WTC11 (cell line): ENCODE results near the gene AKAP9. TPM values are rescaled to one million over a fixed set of nuclear protein-coding genes. Genes with fewer than 3 reads are reported as not detected.

Source experiments
- ATAC-seq: fragments of 200-7000 bp; cut with Tn5 transposase; 2 replicates; pipeline ENCODE4 v1.10.0; 2021; ENCODE audit warnings: mild to moderate bottlenecking, moderate library complexity
- CTCF ChIA-PET: fragments of 300-600 bp; sonication (Branson Sonifier 250); formaldehyde crosslinking; loops from one replicate; lab custom pipeline; 2021; ENCODE audit warnings: antibody characterized with exemption; lab: Charles Lee
- POLR2A ChIA-PET: fragments of 350-600 bp; sonication (Branson Sonifier 250); formaldehyde crosslinking; loops from one replicate; lab custom pipeline; 2021; ENCODE audit warnings: antibody characterized with exemption; lab: Charles Lee
- DNase-seq: peaks from one replicate; pipeline ENCODE4 v3.0.0; 2021; ENCODE audit warnings: low spot score
- H3K27ac Mint-ChIP-seq: 2 replicates; pipeline ENCODE4 v1.8.0; 2021; ENCODE audit warnings: mixed read lengths
- H3K27me3 Mint-ChIP-seq: 2 replicates; pipeline ENCODE4 v1.8.0; 2021; ENCODE audit warnings: low read depth, mild to moderate bottlenecking, moderate library complexity, mixed read lengths
- H3K36me3 Mint-ChIP-seq: 2 replicates; pipeline ENCODE4 v1.8.0; 2021; ENCODE audit warnings: mixed read lengths
- H3K4me1 Mint-ChIP-seq: 2 replicates; pipeline ENCODE4 v1.8.0; 2022; ENCODE audit warnings: mixed read lengths
- H3K4me3 Mint-ChIP-seq: 2 replicates; pipeline ENCODE4 v1.8.0; 2021; ENCODE audit warnings: mild to moderate bottlenecking, moderate library complexity, mixed read lengths
- H3K9me3 Mint-ChIP-seq: 2 replicates; pipeline ENCODE4 v1.8.0; 2021; ENCODE audit warnings: mixed read lengths
- AFF4 ChIP-seq: sonication (generic); formaldehyde crosslinking; IDR thresholded peaks from 2 replicates; pipeline ENCODE4 v1.8.1; 2023; ENCODE audit warnings: mild to moderate bottlenecking, missing genetic modification reagents, borderline replicate concordance
- ATF2 ChIP-seq: sonication (generic); formaldehyde crosslinking; IDR thresholded peaks from 2 replicates; pipeline ENCODE4 v1.8.1; 2022; ENCODE audit warnings: low read depth, missing genetic modification reagents, borderline replicate concordance
- CREM ChIP-seq: sonication (generic); formaldehyde crosslinking; IDR thresholded peaks from 2 replicates; pipeline ENCODE4 v1.8.1; 2022; ENCODE audit warnings: mild to moderate bottlenecking, missing genetic modification reagents, moderate library complexity
- E2F4 ChIP-seq: sonication (generic); formaldehyde crosslinking; IDR thresholded peaks from 2 replicates; pipeline ENCODE4 v1.8.1; 2022; ENCODE audit warnings: low read depth, mild to moderate bottlenecking, moderate library complexity, missing genetic modification reagents, borderline replicate concordance
- ELF4 ChIP-seq: sonication (generic); formaldehyde crosslinking; IDR thresholded peaks from 2 replicates; pipeline ENCODE4 v1.8.1; 2022; ENCODE audit warnings: low read depth, mild to moderate bottlenecking, moderate library complexity, missing genetic modification reagents
- ERG ChIP-seq: fragments of 250-450 bp; sonication (Bioruptor Pico); IDR thresholded peaks from 2 replicates; pipeline ENCODE4 v1.8.0; 2021; ENCODE audit warnings: mild to moderate bottlenecking
- ESRRA ChIP-seq: sonication (generic); formaldehyde crosslinking; IDR thresholded peaks from 2 replicates; pipeline ENCODE4 v1.8.1; 2022; ENCODE audit warnings: mild to moderate bottlenecking, missing genetic modification reagents, borderline replicate concordance
- JAZF1 ChIP-seq: fragments of 250-450 bp; sonication (Bioruptor Pico); IDR thresholded peaks from 2 replicates; pipeline ENCODE4 v1.9.0; 2021; ENCODE audit warnings: moderate library complexity, mild to moderate bottlenecking, inconsistent platforms
- MAX ChIP-seq: sonication (generic); formaldehyde crosslinking; IDR thresholded peaks from 2 replicates; pipeline ENCODE4 v1.8.0; 2022; ENCODE audit warnings: mild to moderate bottlenecking, missing genetic modification reagents
- MXD4 ChIP-seq: fragments of 250-450 bp; sonication (Bioruptor Pico); IDR thresholded peaks from 2 replicates; pipeline ENCODE4 v1.8.0; 2021; ENCODE audit warnings: mild to moderate bottlenecking, moderate library complexity, borderline replicate concordance
- NR1H2 ChIP-seq: sonication (generic); formaldehyde crosslinking; IDR thresholded peaks from 2 replicates; pipeline ENCODE4 v1.9.0; 2021; ENCODE audit warnings: mild to moderate bottlenecking, moderate library complexity, missing genetic modification reagents
- NR2C2 ChIP-seq: sonication (generic); formaldehyde crosslinking; IDR thresholded peaks from 2 replicates; pipeline ENCODE4 v1.8.0; 2022; ENCODE audit warnings: mild to moderate bottlenecking, missing genetic modification reagents
- RORB ChIP-seq: fragments of 250-450 bp; sonication (Bioruptor Pico); IDR thresholded peaks from 2 replicates; pipeline ENCODE4 v1.9.0; 2021; ENCODE audit warnings: mild to moderate bottlenecking
- TEAD4 ChIP-seq: sonication (generic); formaldehyde crosslinking; IDR thresholded peaks from 2 replicates; pipeline ENCODE4 v1.8.0; 2022; ENCODE audit warnings: mild to moderate bottlenecking, missing genetic modification reagents
- ZNF121 ChIP-seq: sonication (generic); formaldehyde crosslinking; IDR thresholded peaks from 2 replicates; pipeline ENCODE4 v1.8.0; 2023; ENCODE audit warnings: missing genetic modification reagents
- ZNF281 ChIP-seq: sonication (generic); formaldehyde crosslinking; IDR thresholded peaks from 2 replicates; pipeline ENCODE4 v1.8.0; 2023; ENCODE audit warnings: mild to moderate bottlenecking, missing genetic modification reagents
- ZNF671 ChIP-seq: fragments of 250-450 bp; sonication (Bioruptor Pico); IDR thresholded peaks from 2 replicates; pipeline ENCODE4 v1.8.0; 2021; ENCODE audit warnings: mild to moderate bottlenecking
- total RNA-seq: library from RNA; stranded (reverse); gene quantifications from 3 replicates; pipeline ENCODE4 v1.2.3, GENCODE V29; 2021

The AKAP9 gene
- total RNA-seq, 1 experiment from 2014 or later: 35.2 TPM

- no peak for TF ChIP-seq AFF4
Measured at GRCh38 chr7:92052159-92052558, 111.5 kb downstream of the AKAP9 start (continued).

GRCh38 chr7:92052684-92053083 lies 112.0 kb downstream of the AKAP9 start:
- H3K9me3 Mint-ChIP-seq: no peaks in the 10 kb centered on the region
- no peak overlapping the region for H3K27ac Mint-ChIP-seq
- ChIA-PET CTCF (no interaction called here), POLR2A (no interaction called here)
- no peak for ATAC-seq
- H3K27me3 Mint-ChIP-seq: no peaks in the 10 kb centered on the region
- peaks cover 4% of the 10 kb centered on the region for H3K4me1 Mint-ChIP-seq
- no peak for DNase-seq
- peaks cover 7% of the 10 kb centered on the region; the same call in 1 of the 2 replicates for H3K36me3 Mint-ChIP-seq
- TF ChIP-seq MXD4 (CRISPR knock-in tag) (no peak), ZNF281 (no peak), CREM (CRISPR knock-in tag) (no peak)
- TF ChIP-seq, all 79 proteins: peak for 0
- H3K4me3 Mint-ChIP-seq: no peak overlapping the region

GRCh38 chr7:92053312-92053711 lies 112.7 kb downstream of the AKAP9 start:
- TF ChIP-seq ATF2 (CRISPR knock-in tag) (no peak), NR2C2 (CRISPR knock-in tag) (no peak), ESRRA (CRISPR knock-in tag) (no peak)
- H3K36me3 Mint-ChIP-seq: peaks cover 7% of the 10 kb centered on the region; the same call in 1 of the 2 replicates
- H3K27me3 Mint-ChIP-seq: no peaks in the 10 kb centered on the region
- H3K4me3 Mint-ChIP-seq: no peak overlapping the region
- ChIA-PET POLR2A (no interaction called here), CTCF (no interaction called here)
- DNase-seq (no peak), ATAC-seq (no peak)
- no peaks in the 10 kb centered on the region for H3K9me3 Mint-ChIP-seq
- no peak overlapping the region for H3K27ac Mint-ChIP-seq
- H3K4me1 Mint-ChIP-seq: peaks cover 8% of the 10 kb centered on the region

GRCh38 chr7:92056286-92056685 lies 115.6 kb downstream of the AKAP9 start:
- Mint-ChIP-seq H3K4me1 (peaks cover 8% of the 10 kb centered on the region), H3K4me3 (no peak overlapping the region), H3K27me3 (no peaks in the 10 kb centered on the region), H3K36me3 (no peaks in the 10 kb centered on the region), H3K9me3 (no peaks in the 10 kb centered on the region), H3K27ac (no peak overlapping the region)
- no peak for DNase-seq
- CTCF ChIA-PET: interaction anchor here (0.7 kb wide), 1 partner anchor 391 kb away, joined by 3 read pairs; the partner anchor contains the start of gene GATAD1
- TF ChIP-seq MAX (CRISPR knock-in tag) (no peak), ATF2 (CRISPR knock-in tag) (no peak), TEAD4 (CRISPR knock-in tag) (no peak), RORB (CRISPR knock-in tag) (no peak), ZNF121 (CRISPR knock-in tag) (no peak), ELF4 (CRISPR knock-in tag) (no peak), ZNF671 (CRISPR knock-in tag) (no peak), NR1H2 (no peak), ERG (CRISPR knock-in tag) (no peak), E2F4 (CRISPR knock-in tag) (no peak), JAZF1 (CRISPR knock-in tag) (no peak)
- no peak for ATAC-seq
- POLR2A ChIA-PET: no interaction called here
